Smooth muscle cell (in vitro differentiated cells): ENCODE measurements around the gene TRAFD1. TPM values are rescaled to one million over a fixed set of nuclear protein-coding genes. Genes with fewer than 3 reads are reported as not detected.

Source experiments
- DNase-seq: peaks from one replicate; lab custom pipeline; 2025; ENCODE audit not compliant: unreplicated experiment; lab: John Stamatoyannopoulos, UW
- H2AFZ ChIP-seq: fragments of 200-600 bp; sonication (generic); 2 replicates; pipeline ENCODE4 v1.6.0; 2016; ENCODE audit warnings: antibody characterized with exemption, low read depth, mild to moderate bottlenecking
- H3F3A ChIP-seq: fragments of 200-600 bp; sonication (generic); 2 replicates; pipeline ENCODE4 v1.6.0; 2017; ENCODE audit warnings: antibody characterized with exemption, low read depth
- H3K27ac ChIP-seq: fragments of 200-600 bp; sonication (generic); 2 replicates; pipeline ENCODE4 v1.5.1; 2016; ENCODE audit warnings: low read depth, mild to moderate bottlenecking
- H3K27me3 ChIP-seq: fragments of 200-600 bp; sonication (generic); 2 replicates; pipeline ENCODE4 v1.6.1; 2016; ENCODE audit warnings: low read depth, mild to moderate bottlenecking
- H3K36me3 ChIP-seq: fragments of 200-600 bp; sonication (generic); 2 replicates; pipeline ENCODE4 v1.5.1; 2016; ENCODE audit warnings: low read depth
- H3K4me1 ChIP-seq: fragments of 200-600 bp; sonication (generic); 2 replicates; pipeline ENCODE4 v1.5.1; 2016; ENCODE audit warnings: low read depth
- H3K4me2 ChIP-seq: fragments of 200-600 bp; sonication (generic); 2 replicates; pipeline ENCODE4 v1.6.0; 2016; ENCODE audit warnings: mild to moderate bottlenecking
- H3K4me3 ChIP-seq: fragments of 200-600 bp; sonication (generic); 2 replicates; pipeline ENCODE4 v1.5.1; 2016; ENCODE audit warnings: mild to moderate bottlenecking
- H3K79me2 ChIP-seq: fragments of 200-600 bp; sonication (generic); 2 replicates; pipeline ENCODE4 v1.6.0; 2016; ENCODE audit warnings: low read depth, mild to moderate bottlenecking
- H3K9ac ChIP-seq: fragments of 200-600 bp; sonication (generic); 2 replicates; pipeline ENCODE4 v1.6.0; 2016; ENCODE audit warnings: low read depth
- H3K9me3 ChIP-seq: fragments of 200-600 bp; sonication (generic); replicated peaks from 2 replicates; pipeline ENCODE4 v1.5.1; 2016; ENCODE audit warnings: low read depth
- H4K20me1 ChIP-seq: fragments of 200-600 bp; sonication (generic); 2 replicates; pipeline ENCODE4 v1.6.0; 2016; ENCODE audit warnings: low read depth
- CTCF ChIP-seq: fragments of 200-600 bp; sonication (generic); IDR thresholded peaks from 2 replicates; pipeline ENCODE4 v1.5.1; 2017; ENCODE audit warnings: borderline replicate concordance, mild to moderate bottlenecking, antibody characterized with exemption; ENCODE audit not compliant: insufficient read depth, poor library complexity, severe bottlenecking
- WGBS: methylation state at CpG from one replicate; pipeline ENCODE4 v1.1.7; 2016; ENCODE audit warnings: low lambda C conversion rate; 5-methylcytosine and 5-hydroxymethylcytosine counted together
- polyA plus RNA-seq: library from polyadenylated mRNA; unstranded; fragments of >200 nt; fragmentation: Nextera tagmentation; extraction: Ambion mirVana; gene quantifications from 2 replicates; pipeline ENCODE4 v1.2.1, GENCODE V29; 2016
- total RNA-seq: library from RNA; depleted of rRNA; stranded (reverse); fragments of >200 nt; gene quantifications from 2 replicates; pipeline ENCODE4 v1.2.3, GENCODE V29; 2014

Gene TRAFD1, protein sequence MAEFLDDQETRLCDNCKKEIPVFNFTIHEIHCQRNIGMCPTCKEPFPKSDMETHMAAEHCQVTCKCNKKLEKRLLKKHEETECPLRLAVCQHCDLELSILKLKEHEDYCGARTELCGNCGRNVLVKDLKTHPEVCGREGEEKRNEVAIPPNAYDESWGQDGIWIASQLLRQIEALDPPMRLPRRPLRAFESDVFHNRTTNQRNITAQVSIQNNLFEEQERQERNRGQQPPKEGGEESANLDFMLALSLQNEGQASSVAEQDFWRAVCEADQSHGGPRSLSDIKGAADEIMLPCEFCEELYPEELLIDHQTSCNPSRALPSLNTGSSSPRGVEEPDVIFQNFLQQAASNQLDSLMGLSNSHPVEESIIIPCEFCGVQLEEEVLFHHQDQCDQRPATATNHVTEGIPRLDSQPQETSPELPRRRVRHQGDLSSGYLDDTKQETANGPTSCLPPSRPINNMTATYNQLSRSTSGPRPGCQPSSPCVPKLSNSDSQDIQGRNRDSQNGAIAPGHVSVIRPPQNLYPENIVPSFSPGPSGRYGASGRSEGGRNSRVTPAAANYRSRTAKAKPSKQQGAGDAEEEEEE
- total RNA-seq (21.7 and 30.2 TPM in 2 replicates), polyA plus RNA-seq (40.7 and 44.8 TPM in 2 replicates)

DNA sequence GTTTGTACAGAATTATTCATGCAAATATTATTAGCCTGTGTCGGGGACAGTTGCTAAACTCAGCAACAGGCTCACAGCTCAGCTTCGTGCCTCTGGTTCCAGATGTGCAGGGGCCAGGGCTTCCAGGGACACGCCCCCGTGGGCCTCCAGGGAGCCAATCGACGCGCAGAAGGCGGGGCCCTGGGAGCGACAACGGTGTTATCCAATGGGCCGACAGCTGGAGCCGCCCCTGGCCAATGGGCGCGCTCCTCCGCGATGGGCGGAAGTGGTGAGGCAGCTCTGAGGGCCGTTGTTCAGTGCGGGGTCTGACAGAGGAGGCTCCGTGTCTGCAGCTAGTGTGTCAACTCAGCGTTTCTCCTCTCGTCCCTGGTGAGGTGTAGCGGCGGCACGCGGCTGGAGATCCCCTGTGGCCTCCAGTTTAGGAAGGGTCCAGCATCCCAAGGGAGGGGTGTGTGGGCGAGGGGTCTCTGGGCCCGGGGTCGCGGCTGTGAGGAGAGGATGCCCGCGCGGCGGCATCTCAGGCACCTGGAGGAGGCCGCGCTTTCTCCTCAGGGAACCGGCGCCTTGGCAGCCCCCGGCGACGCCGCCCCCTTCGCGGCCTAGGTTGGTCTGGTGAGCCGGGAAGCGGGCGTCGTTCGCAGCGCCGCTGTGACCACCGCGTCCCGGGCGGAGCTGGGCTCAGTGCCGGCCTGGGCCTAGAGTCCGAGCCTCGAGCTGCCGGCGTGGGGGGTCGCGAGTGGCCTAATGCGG, at the start of gene TRAFD1:
TSS of gene TRAFD1 (plus strand) at position 311 of the 750 bp plus-strand sequence. CDS start 4,963 bp downstream, outside the sequence.
- H3K4me1 ChIP-seq = peaks cover 20% of the 10 kb centered on the region
- peak within 1 kb of the TSS; percentile 89 for H3K9ac ChIP-seq
- H3K9me3 ChIP-seq = no peaks in the 10 kb centered on the region
- under 1% methylated on average over 59 of the region's 63 CpGs for WGBS
- TF ChIP-seq CTCF = no peak
- peaks cover 39% of the 10 kb centered on the region for H3K79me2 ChIP-seq
- peaks cover 6% of the 10 kb centered on the region for H3F3A ChIP-seq
- peak within 1 kb of the TSS; percentile 94 for H3K4me2 ChIP-seq
- peak within 1 kb of the TSS; percentile 88 for H3K27ac ChIP-seq
- no peaks in the 10 kb centered on the region for H3K27me3 ChIP-seq
- peak within 1 kb of the TSS; percentile 73 for H3K4me3 ChIP-seq
- no peaks in the 10 kb centered on the region for H3K36me3 ChIP-seq
- peaks cover 38% of the 10 kb centered on the region for H4K20me1 ChIP-seq
- DNase-seq = peak; percentile 92
- no peak within 1 kb of the TSS for H2AFZ ChIP-seq

- 86% methylated on average over 2 of the region's 2 CpGs for WGBS
- no peaks in the 10 kb centered on the region for H3K9me3 ChIP-seq
- no peak overlapping the region for H2AFZ ChIP-seq
- no peaks in the 10 kb centered on the region for H3K27me3 ChIP-seq
- no peaks in the 10 kb centered on the region for H3K4me1 ChIP-seq
- H3K9ac ChIP-seq = no peak overlapping the region
- no peaks in the 10 kb centered on the region for H3K36me3 ChIP-seq
- no peak overlapping the region for H3K4me3 ChIP-seq
- peaks cover 27% of the 10 kb centered on the region for H3K79me2 ChIP-seq
- peaks cover 6% of the 10 kb centered on the region for H3F3A ChIP-seq
- peak overlapping the region; percentile 42 for H3K27ac ChIP-seq
- no peak overlapping the region for H3K4me2 ChIP-seq
- peaks cover 23% of the 10 kb centered on the region for H4K20me1 ChIP-seq
- TF ChIP-seq CTCF = peak; percentile 25
- no peak for DNase-seq
Measured at GRCh38 chr12:112087055-112087850, 38.1 kb upstream of the TRAFD1 start.

- H4K20me1 ChIP-seq = peaks cover 23% of the 10 kb centered on the region
- H3K36me3 ChIP-seq = no peaks in the 10 kb centered on the region
- H3K79me2 ChIP-seq = peaks cover 24% of the 10 kb centered on the region
- H3K9me3 ChIP-seq = no peaks in the 10 kb centered on the region
- H3K4me2 ChIP-seq = no peak overlapping the region
- TF ChIP-seq CTCF = no peak
- no peaks in the 10 kb centered on the region for H3K4me1 ChIP-seq
- peak overlapping the region; percentile 42 for H3K27ac ChIP-seq
- DNase-seq = no peak
- no peaks in the 10 kb centered on the region for H3K27me3 ChIP-seq
- 63% methylated on average over 1 of the region's 1 CpG for WGBS
- no peak overlapping the region for H3K4me3 ChIP-seq
- H2AFZ ChIP-seq = no peak overlapping the region
- H3K9ac ChIP-seq = no peak overlapping the region
- H3F3A ChIP-seq = peaks cover 6% of the 10 kb centered on the region
Measured at GRCh38 chr12:112087851-112088250, 37.5 kb upstream of the TRAFD1 start.
